ENCODE results near the gene EFCAB7.

DNA sequence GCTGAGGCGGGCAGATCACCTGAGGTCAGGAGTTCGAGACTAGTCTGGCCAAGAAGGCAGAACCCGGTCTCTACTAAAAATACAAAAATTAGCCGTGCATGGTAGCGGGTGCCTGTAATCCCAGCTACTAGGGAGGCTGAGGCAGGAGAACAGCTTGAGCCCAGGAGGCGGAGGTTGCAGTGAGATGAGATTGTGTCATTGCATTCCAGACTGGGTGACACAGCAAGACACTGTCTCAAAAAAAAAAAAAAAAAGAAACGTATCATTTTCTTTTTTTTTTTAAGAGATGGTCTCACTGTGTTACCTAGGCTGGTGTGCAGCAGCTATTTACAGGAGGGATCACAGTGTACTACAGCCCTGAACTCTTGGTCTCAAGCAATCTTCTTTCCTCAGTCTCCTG lies 47.6 kb upstream of the EFCAB7 start:
- TF ChIP-seq, protein P1, sequence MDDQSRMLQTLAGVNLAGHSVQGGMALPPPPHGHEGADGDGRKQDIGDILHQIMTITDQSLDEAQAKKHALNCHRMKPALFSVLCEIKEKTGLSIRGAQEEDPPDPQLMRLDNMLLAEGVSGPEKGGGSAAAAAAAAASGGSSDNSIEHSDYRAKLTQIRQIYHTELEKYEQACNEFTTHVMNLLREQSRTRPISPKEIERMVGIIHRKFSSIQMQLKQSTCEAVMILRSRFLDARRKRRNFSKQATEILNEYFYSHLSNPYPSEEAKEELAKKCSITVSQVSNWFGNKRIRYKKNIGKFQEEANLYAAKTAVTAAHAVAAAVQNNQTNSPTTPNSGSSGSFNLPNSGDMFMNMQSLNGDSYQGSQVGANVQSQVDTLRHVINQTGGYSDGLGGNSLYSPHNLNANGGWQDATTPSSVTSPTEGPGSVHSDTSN (CRISPR knock-in tag; IDR thresholded peaks at IDR 0.05) = no peak
- no peak for TF ChIP-seq ZNF121 (tag by site-specific recombination; IDR thresholded peaks at IDR 0.05)
- TF ChIP-seq, protein P2, sequence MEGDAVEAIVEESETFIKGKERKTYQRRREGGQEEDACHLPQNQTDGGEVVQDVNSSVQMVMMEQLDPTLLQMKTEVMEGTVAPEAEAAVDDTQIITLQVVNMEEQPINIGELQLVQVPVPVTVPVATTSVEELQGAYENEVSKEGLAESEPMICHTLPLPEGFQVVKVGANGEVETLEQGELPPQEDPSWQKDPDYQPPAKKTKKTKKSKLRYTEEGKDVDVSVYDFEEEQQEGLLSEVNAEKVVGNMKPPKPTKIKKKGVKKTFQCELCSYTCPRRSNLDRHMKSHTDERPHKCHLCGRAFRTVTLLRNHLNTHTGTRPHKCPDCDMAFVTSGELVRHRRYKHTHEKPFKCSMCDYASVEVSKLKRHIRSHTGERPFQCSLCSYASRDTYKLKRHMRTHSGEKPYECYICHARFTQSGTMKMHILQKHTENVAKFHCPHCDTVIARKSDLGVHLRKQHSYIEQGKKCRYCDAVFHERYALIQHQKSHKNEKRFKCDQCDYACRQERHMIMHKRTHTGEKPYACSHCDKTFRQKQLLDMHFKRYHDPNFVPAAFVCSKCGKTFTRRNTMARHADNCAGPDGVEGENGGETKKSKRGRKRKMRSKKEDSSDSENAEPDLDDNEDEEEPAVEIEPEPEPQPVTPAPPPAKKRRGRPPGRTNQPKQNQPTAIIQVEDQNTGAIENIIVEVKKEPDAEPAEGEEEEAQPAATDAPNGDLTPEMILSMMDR (tag by site-specific recombination; IDR thresholded peaks at IDR 0.05) = no peak
- TF ChIP-seq ZNF792 (tag by site-specific recombination; IDR thresholded peaks at IDR 0.05) = no peak
- no peak for TF ChIP-seq ZNF76 (tag by site-specific recombination; IDR thresholded peaks at IDR 0.05; ENCODE audit: borderline replicate concordance, low read depth)
- TF ChIP-seq, protein P3, sequence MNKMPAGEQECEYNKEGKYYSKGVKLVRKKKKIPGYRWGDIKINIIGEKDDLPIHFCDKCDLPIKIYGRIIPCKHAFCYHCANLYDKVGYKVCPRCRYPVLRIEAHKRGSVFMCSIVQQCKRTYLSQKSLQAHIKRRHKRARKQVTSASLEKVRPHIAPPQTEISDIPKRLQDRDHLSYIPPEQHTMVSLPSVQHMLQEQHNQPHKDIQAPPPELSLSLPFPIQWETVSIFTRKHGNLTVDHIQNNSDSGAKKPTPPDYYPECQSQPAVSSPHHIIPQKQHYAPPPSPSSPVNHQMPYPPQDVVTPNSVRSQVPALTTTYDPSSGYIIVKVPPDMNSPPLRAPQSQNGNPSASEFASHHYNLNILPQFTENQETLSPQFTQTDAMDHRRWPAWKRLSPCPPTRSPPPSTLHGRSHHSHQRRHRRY (tag by site-specific recombination; IDR thresholded peaks at IDR 0.05) = no peak
- TF ChIP-seq, protein P4, sequence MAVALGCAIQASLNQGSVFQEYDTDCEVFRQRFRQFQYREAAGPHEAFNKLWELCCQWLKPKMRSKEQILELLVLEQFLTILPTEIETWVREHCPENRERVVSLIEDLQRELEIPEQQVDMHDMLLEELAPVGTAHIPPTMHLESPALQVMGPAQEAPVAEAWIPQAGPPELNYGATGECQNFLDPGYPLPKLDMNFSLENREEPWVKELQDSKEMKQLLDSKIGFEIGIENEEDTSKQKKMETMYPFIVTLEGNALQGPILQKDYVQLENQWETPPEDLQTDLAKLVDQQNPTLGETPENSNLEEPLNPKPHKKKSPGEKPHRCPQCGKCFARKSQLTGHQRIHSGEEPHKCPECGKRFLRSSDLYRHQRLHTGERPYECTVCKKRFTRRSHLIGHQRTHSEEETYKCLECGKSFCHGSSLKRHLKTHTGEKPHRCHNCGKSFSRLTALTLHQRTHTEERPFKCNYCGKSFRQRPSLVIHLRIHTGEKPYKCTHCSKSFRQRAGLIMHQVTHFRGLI (tag by site-specific recombination; IDR thresholded peaks at IDR 0.05) = no peak
